Mesendoderm (in vitro differentiated cells): Measurements from ENCODE around the gene MRPL21.

Experiments
- DNase-seq: peaks from one replicate; pipeline ENCODE4 v3.0.0; 2013
- H2AK5ac ChIP-seq: 2 replicates; pipeline ENCODE4 v1.6.1; 2013; ENCODE audit warnings: low read length, inconsistent platforms
- H2BK120ac ChIP-seq: 2 replicates; pipeline ENCODE4 v1.6.1; 2013; ENCODE audit warnings: low read depth, mild to moderate bottlenecking, low read length, moderate library complexity, mixed read lengths
- H2BK15ac ChIP-seq: replicated peaks from 2 replicates; pipeline ENCODE4 v1.6.1; 2013; ENCODE audit warnings: low read depth, mild to moderate bottlenecking, moderate library complexity
- H2BK5ac ChIP-seq: 2 replicates; pipeline ENCODE4 v1.6.1; 2013; ENCODE audit warnings: low read length, inconsistent platforms
- H3K18ac ChIP-seq: 2 replicates; pipeline ENCODE4 v1.6.1; 2013; ENCODE audit warnings: mild to moderate bottlenecking, low read length, mixed read lengths
- H3K23ac ChIP-seq: one replicate; pipeline ENCODE4 v1.6.1; 2013; ENCODE audit warnings: low read length
- H3K27ac ChIP-seq: 2 replicates; pipeline ENCODE4 v1.5.1; 2013; ENCODE audit warnings: low read depth, mild to moderate bottlenecking, inconsistent platforms, low read length, moderate library complexity
- H3K27me3 ChIP-seq: 2 replicates; pipeline ENCODE4 v1.6.1; 2013; ENCODE audit warnings: low read length, control low read depth, mild to moderate bottlenecking, inconsistent platforms; ENCODE audit not compliant: insufficient read depth, poor library complexity
- H3K36me3 ChIP-seq: 2 replicates; pipeline ENCODE4 v1.6.1; 2013; ENCODE audit warnings: low read length, inconsistent platforms; ENCODE audit not compliant: control insufficient read depth, insufficient read depth
- H3K4ac ChIP-seq: one replicate; pipeline ENCODE4 v1.6.1; 2013; ENCODE audit warnings: low read depth, mild to moderate bottlenecking, low read length, moderate library complexity
- H3K4me1 ChIP-seq: 2 replicates; pipeline ENCODE4 v1.6.1; 2013; ENCODE audit warnings: low read depth, low read length, inconsistent platforms; ENCODE audit not compliant: control insufficient read depth
- H3K4me2 ChIP-seq: 2 replicates; pipeline ENCODE4 v1.6.1; 2013; ENCODE audit warnings: low read length
- H3K4me3 ChIP-seq: 2 replicates; pipeline ENCODE4 v1.5.1; 2013; ENCODE audit warnings: mild to moderate bottlenecking, low read length
- H3K56ac ChIP-seq: one replicate; pipeline ENCODE4 v1.6.1; 2013; ENCODE audit warnings: low read length
- H3K79me1 ChIP-seq: 2 replicates; pipeline ENCODE4 v1.6.1; 2013; ENCODE audit warnings: low read length, inconsistent platforms
- H3K79me2 ChIP-seq: 2 replicates; pipeline ENCODE4 v1.6.1; 2013; ENCODE audit warnings: mild to moderate bottlenecking, low read length; ENCODE audit not compliant: control insufficient read depth, insufficient read depth
- H3K9ac ChIP-seq: 2 replicates; pipeline ENCODE4 v1.6.1; 2013; ENCODE audit warnings: low read length, inconsistent platforms
- H4K5ac ChIP-seq: one replicate; pipeline ENCODE4 v1.6.1; 2013; ENCODE audit warnings: low read length
- H4K8ac ChIP-seq: one replicate; pipeline ENCODE4 v1.6.1; 2013; ENCODE audit warnings: low read depth, mild to moderate bottlenecking, control low read depth, low read length, moderate library complexity
- WGBS: extraction: QIAGEN DNeasy Blood & Tissue Kit; methylation state at CpG from one replicate; pipeline ENCODE4 v1.1.7; 2013; ENCODE audit warnings: low lambda C conversion rate, missing lambda C conversion rate; ENCODE audit not compliant: insufficient coverage; ENCODE audit errors: extremely low coverage; 5-methylcytosine and 5-hydroxymethylcytosine counted together

MRPL21 gene

GRCh38 chr11:68843703-68844312 is 59.8 kb downstream of the MRPL21 start:
- H3K27me3 ChIP-seq: peaks cover 19% of the 10 kb centered on the region
- H3K4ac ChIP-seq: no peak overlapping the region
- H3K18ac ChIP-seq: no peak overlapping the region
- H3K9ac ChIP-seq: peak overlapping the region; percentile 57
- H3K23ac ChIP-seq: no peak overlapping the region
- H3K4me1 ChIP-seq: peaks cover 4% of the 10 kb centered on the region
- no peak overlapping the region for H3K27ac ChIP-seq
- H4K5ac ChIP-seq: no peak overlapping the region
- H3K4me3 ChIP-seq: peak overlapping the region; percentile 16
- H2BK15ac ChIP-seq: no peak overlapping the region
- H3K56ac ChIP-seq: peak overlapping the region; percentile 84
- no peaks in the 10 kb centered on the region for H3K79me1 ChIP-seq
- peak overlapping the region; percentile 73 for H3K4me2 ChIP-seq
- no peak overlapping the region for H2BK120ac ChIP-seq
- no peak overlapping the region for H2AK5ac ChIP-seq
- no CpG with 5 or more reads among the region's 54 CpGs for WGBS
- no peak overlapping the region for H4K8ac ChIP-seq
- no peaks in the 10 kb centered on the region for H3K79me2 ChIP-seq
- DNase-seq: peak; percentile 89
- no peak overlapping the region for H2BK5ac ChIP-seq
- H3K36me3 ChIP-seq: no peaks in the 10 kb centered on the region

GRCh38 chr11:68843052-68843561 is 60.5 kb downstream of the MRPL21 start:
- WGBS: no CpG with 5 or more reads among the region's 23 CpGs
- Histone ChIP-seq H4K5ac (no peak overlapping the region), H4K8ac (no peak overlapping the region), H3K23ac (no peak overlapping the region), H3K4me1 (peaks cover 4% of the 10 kb centered on the region), H2BK120ac (no peak overlapping the region), H2BK15ac (no peak overlapping the region), H3K56ac (no peak overlapping the region), H3K79me2 (no peaks in the 10 kb centered on the region), H3K4me3 (no peak overlapping the region), H3K27ac (no peak overlapping the region), H3K36me3 (no peaks in the 10 kb centered on the region), H2BK5ac (no peak overlapping the region), H2AK5ac (no peak overlapping the region), H3K4ac (no peak overlapping the region), H3K27me3 (peaks cover 19% of the 10 kb centered on the region), H3K9ac (no peak overlapping the region), H3K79me1 (no peaks in the 10 kb centered on the region), H3K18ac (no peak overlapping the region), H3K4me2 (no peak overlapping the region)
- DNase-seq: no peak

- H4K5ac ChIP-seq: no peak overlapping the region
- no peak overlapping the region for H2BK5ac ChIP-seq
- no peak overlapping the region for H2BK15ac ChIP-seq
- H3K27me3 ChIP-seq: peaks cover 19% of the 10 kb centered on the region
- H2AK5ac ChIP-seq: no peak overlapping the region
- no peak overlapping the region for H3K4me2 ChIP-seq
- no CpG with 5 or more reads among the region's 25 CpGs for WGBS
- no peak overlapping the region for H3K18ac ChIP-seq
- DNase-seq: no peak
- H2BK120ac ChIP-seq: no peak overlapping the region
- H3K23ac ChIP-seq: no peak overlapping the region
- H3K79me1 ChIP-seq: no peaks in the 10 kb centered on the region
- H3K27ac ChIP-seq: no peak overlapping the region
- no peak overlapping the region for H3K9ac ChIP-seq
- no peak overlapping the region for H3K4me3 ChIP-seq
- H3K79me2 ChIP-seq: no peaks in the 10 kb centered on the region
- H3K36me3 ChIP-seq: no peaks in the 10 kb centered on the region
- no peak overlapping the region for H3K4ac ChIP-seq
- no peak overlapping the region for H3K56ac ChIP-seq
- peaks cover 4% of the 10 kb centered on the region for H3K4me1 ChIP-seq
- H4K8ac ChIP-seq: no peak overlapping the region
These were observed 61.1 kb downstream of the MRPL21 start for GRCh38 chr11:68842427-68843051.

GRCh38 chr11:68841718-68842426 is 61.8 kb downstream of the MRPL21 start, which contains the start of gene CPT1A:
Gene CPT1A (minus strand): TSS chr11:68841916. CDS start chr11:68815474, 26,442 bp downstream.
- no CpG with 5 or more reads among the region's 82 CpGs for WGBS
- no peaks in the 10 kb centered on the region for H3K79me1 ChIP-seq
- peaks cover 19% of the 10 kb centered on the region for H3K27me3 ChIP-seq
- H4K5ac ChIP-seq: no peak within 1 kb of the TSS
- H3K23ac ChIP-seq: no peak within 1 kb of the TSS
- no peak within 1 kb of the TSS for H3K27ac ChIP-seq
- no peak within 1 kb of the TSS for H3K4ac ChIP-seq
- peak within 1 kb of the TSS; percentile 75 for H3K4me2 ChIP-seq
- H2BK5ac ChIP-seq: no peak within 1 kb of the TSS
- H3K4me3 ChIP-seq: peak within 1 kb of the TSS; percentile 26
- H3K9ac ChIP-seq: peak within 1 kb of the TSS; percentile 67
- H3K36me3 ChIP-seq: no peaks in the 10 kb centered on the region
- peaks cover 4% of the 10 kb centered on the region for H3K4me1 ChIP-seq
- no peak within 1 kb of the TSS for H3K18ac ChIP-seq
- peak within 1 kb of the TSS; percentile 76 for H3K56ac ChIP-seq
- no peak for DNase-seq
- H3K79me2 ChIP-seq: no peaks in the 10 kb centered on the region
- H2AK5ac ChIP-seq: no peak within 1 kb of the TSS
- no peak within 1 kb of the TSS for H2BK15ac ChIP-seq
- H2BK120ac ChIP-seq: no peak within 1 kb of the TSS
- H4K8ac ChIP-seq: no peak within 1 kb of the TSS
